GM21526 (cell line): ENCODE measurements around the gene ALPI.

ENCODE experiments used
- ATAC-seq: cut with Tn5 transposase; IDR thresholded peaks from one replicate; pipeline ENCODE4 v1.9.1; 2021; ENCODE audit warnings: moderate library complexity; ENCODE audit not compliant: unreplicated experiment, low FRiP score

Gene ALPI

DNA sequence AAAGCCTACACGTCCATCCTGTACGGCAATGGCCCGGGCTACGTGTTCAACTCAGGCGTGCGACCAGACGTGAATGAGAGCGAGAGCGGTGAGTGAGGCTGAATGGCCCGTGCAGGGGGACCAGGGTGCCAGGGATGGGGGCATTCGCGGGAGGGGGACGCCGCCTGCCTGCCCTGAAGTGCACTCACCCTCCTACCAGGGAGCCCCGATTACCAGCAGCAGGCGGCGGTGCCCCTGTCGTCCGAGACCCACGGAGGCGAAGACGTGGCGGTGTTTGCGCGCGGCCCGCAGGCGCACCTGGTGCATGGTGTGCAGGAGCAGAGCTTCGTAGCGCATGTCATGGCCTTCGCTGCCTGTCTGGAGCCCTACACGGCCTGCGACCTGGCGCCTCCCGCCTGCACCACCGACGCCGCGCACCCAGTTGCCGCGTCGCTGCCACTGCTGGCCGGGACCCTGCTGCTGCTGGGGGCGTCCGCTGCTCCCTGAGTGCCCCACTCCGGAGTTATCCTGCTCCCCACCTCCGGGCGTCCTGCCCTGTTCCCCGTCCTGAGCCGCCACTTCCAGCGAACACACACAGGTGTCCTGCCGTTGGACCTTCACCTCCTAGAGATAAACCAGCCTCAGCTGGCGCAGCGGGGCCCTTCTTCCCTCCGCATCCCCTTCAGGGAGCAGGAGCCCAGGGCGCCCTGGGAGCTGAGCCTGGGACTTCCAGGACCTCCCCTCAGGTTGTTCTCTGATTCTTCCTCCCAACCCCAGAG, 2.9 kb downstream of the ALPI start:
- ATAC-seq, result no peak

DNA sequence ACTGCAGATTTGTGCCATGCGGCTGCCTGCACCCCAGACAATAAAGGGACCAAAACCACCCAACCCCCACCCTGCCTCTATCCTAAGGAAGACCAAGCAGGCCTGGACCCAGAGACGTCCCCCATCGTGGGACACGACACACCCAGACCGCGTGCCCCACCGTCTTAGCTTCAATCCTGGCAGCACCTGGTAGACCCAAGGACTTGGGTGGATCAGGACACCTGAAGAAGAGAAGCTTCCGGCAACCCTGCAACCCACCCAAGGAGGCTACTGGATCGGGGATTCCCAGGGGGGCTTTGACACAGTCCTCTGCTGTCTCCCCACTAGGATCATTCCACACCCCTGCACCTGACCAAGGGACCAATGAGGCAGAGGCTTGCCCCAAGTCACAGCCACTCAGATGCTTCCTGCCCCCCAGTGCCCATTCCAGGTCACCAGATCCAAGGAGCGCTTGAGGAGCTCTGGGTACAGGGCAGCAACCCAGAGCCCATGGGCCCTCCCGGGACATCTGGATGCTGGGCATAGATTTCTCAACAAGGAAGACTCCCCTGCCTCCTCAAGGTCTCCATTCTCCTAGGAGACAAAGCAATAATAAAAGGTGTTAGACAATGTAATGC, 3.6 kb downstream of the ALPI start:
- no peak for ATAC-seq

DNA sequence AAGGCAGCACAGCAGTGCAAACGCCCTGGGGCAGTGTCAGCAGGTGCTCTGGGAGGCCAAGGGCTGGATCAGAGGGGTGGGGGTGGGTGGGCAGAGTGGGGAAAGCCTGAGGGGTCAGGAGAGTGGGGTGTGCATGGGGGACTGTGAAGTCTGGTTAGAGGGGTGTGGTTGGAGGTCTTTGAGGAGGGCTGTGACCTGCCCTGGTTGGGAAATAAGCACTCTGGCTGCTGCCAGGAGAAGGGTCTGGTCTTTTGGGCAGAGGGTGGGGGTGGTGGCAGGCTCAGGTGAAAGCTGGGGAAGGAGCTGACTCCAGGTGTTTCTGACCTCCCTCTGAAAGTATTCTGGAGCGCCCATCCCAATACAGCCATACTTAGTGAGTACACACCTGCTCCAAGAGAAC, 4.2 kb downstream of the ALPI start:
- ATAC-seq, result no peak

DNA sequence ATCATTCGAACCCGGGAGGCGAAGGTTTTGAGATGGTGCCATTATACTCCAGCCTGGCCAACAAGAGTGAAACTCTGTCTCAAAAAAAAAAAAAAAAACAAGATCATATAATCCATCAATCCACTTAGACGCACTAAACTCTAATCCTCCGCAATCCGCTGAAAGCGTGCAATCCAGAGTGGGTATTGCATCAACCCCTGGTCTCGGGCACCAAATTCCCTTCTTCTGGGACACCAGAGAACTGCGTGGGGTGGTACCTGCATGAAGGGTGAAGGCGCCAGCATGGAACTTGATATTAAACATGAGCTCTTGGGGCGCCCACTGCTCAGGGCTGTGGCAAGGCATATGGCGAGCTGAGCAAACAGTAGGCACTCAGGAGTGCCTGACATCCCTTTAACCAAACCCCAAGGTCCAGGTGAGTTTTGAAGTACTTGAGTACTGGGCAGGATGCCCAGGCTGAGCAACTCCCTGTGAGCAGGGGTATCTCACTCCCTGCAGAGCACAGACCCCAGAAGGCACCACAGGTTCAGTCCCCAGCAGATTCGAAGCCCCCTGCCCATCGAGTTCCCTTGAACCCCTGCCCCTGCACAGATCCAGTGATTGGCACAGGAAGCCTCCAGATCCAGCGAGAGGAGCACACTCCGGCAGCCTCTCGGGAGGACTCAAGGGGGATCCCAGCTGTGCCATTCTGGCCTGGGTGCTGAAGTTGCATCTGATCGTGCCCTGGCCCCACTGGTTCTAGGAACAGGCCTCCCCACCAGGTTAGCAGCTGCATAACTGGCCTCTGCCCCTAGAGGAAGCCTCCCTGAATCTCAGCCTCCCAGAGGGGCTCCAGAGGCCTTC, 8.0 kb downstream of the ALPI start:
- no peak for ATAC-seq

DNA sequence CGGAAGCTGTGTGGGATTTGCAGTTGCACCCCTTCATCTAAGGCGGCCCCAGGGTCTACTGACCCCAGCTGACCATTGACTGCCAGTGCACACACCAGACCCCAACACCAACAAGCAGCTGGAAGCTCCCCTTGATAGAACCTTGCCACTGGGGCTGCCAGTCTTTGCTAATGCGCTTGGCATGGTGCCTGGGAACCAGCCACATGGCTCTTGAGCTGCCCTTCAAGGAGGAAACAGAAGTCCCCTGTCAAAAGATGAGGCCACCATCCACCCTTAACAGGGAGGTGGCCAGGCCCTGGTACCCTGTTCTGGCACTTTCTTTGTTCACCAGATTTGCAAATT, 8.6 kb downstream of the ALPI start:
- no peak for ATAC-seq

DNA sequence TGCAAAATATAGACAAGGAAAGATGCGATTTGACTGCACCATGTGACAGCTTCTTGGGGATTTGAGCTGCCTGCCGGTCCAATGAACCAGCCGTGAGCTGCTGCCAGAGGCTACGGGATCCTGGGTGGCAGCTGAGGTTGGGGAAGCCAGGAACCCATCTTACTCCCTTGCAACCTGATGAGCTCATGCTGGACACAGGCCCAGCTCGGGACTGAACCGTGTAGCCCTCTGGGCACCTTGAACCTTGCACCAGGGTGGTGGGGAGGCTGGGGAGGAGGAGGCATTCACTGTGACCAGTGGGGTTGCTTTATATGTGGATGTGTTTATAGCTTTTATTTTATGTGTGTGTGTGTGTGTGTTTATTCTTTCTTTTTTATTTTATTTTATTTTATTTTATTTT, 9.1 kb downstream of the ALPI start:
- ATAC-seq, result no peak

DNA sequence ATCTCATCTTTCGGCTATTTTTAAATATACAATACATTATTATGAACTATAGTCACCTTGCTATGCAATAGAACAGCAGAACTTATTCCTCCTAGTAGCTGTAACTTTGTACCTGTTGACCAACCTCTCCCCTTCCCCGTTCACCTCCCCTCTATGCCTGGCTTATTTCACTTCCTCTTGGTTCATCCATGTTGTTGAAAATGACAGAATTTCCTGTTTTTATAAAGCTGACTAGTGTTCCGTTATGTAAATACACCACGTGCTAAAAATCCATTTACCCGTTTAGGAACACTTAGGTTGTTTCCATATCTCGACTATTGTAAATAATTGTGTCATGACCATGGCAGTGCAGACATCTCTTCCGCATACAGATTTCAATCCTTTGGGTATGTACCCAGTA, 10.3 kb downstream of the ALPI start:
- no peak for ATAC-seq

DNA sequence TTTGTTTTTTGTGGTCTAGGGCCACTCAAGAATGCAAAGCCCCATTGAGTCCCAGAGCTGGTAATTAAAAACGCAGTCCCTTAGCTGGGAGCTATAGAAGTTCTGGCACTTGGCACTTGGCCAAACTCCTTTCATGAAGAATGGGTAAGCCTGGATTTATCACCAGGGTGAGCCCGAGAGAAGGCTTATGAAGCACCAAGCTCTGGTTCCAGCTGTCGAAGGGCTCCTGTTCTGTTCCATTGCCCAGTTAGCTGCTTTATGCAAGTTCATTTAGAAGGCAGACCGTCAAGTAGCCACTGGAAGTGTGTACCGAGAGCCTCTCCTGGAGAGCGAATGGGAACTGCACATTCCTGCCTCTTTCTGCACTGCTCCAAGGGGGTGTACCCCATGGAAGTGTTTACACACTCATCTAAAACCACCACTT, 17.5 kb downstream of the ALPI start:
- no peak for ATAC-seq

DNA sequence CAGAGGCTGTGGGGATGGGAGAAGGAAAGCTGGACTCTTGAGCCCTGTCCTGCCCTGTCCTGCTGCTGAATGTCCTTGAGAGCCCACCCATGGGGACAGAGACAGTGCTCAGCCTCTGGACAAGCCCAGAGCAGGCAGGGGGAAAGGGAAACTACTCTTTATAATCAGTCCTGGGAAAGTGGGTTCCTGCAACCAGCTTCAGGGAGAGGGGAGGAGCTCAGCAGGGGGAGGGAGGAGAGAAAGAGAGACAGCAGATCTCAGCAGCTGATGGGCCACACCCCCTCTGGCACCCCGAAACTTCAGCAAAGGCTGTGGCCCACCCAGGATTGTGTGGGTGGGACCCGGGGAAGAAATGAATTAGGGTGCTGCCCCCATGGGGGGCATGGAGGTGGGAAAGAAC, 20.1 kb downstream of the ALPI start:
- ATAC-seq, result no peak

DNA sequence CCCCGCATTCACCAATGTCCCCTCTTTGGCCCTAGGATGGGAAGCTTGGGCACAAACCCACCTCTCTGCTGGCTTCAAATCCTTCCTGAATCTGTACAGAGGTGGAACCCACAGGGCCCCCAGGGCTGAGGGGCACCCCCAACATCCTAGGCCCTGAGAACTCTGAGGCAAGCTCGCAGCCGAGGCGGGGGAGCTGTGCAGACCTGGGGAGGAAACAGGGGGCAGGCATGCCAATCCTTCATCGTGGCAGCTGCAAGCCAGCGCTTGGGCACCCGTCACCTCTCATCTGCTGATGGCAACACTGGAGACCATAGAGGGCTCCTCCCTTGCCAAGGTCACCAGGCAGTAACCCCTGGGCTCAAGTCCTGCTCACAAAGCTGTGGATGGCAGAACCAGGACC, 20.8 kb downstream of the ALPI start:
- no peak for ATAC-seq

DNA sequence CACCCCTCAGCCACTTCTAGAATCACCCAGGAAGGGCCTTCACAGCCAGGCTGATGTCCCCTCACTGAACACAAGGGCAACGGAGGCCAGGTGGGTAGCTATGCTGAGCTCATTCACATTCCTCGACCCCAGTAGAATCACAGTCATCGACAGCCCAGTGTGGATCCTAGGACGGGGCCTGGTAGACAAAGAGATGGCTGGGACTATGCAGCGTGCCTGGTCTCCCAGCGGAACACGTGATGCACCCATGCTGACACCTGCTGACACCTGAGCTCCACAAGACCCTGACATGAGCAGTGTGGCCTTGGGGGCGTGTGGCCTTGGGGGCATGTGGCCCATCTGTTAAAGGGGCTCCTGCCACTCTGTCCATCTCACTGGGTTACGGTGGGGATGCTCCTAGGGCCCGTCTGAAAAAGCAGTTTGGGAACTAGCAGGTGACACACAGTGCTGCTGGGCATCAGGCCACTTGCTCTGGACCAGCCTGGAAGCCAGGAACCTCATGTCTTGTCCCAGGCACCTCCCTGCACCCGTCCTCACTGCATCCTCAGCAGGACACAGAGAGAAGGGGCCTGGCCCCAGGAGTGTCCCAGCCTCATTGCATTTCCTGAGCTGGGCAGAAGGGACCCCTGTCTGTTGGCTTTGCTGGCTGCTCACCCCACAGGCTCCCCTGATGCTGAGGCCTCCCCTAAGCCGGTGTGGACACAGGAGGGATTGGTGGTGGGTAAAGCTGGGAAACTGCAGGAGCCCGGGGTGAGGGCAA, 22.0 kb downstream of the ALPI start:
- no peak for ATAC-seq

DNA sequence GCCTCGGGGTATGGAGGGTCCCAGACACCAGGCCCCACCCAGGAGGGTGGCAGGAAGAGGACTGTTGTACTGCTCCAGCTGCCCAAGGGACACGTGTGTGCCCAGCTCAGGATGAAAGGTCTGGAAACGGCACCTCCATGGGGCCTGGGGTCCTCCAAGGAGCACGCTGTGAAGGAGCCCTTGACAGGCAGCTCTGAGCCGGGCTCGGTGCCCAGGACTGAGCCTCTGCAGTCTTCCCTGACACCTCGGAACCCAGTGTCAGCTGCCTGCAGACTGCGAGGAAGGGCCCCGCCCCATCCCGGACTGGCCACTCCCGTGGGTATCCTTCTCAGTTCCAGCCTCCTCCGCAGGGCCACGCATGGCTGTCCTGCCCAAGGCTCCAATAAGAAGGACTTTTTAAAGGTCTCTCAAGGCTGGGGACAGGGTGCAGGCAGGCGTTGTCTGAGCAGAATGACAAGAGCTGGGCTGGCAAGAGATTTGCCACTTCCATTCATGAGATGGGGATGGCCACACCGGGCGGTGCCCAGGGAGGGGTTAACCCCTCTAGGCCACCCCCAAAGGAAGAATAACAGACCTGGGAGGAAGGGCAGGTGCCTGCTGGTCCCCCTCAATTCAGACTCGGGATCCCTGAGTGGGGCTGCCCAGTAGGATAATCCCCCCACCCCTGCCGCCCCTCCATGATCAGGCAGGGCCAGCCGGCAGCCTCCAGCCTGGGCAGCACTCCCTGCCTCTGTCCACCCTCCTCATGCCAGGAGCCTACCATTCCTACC, 22.8 kb downstream of the ALPI start:
- ATAC-seq, result no peak

DNA sequence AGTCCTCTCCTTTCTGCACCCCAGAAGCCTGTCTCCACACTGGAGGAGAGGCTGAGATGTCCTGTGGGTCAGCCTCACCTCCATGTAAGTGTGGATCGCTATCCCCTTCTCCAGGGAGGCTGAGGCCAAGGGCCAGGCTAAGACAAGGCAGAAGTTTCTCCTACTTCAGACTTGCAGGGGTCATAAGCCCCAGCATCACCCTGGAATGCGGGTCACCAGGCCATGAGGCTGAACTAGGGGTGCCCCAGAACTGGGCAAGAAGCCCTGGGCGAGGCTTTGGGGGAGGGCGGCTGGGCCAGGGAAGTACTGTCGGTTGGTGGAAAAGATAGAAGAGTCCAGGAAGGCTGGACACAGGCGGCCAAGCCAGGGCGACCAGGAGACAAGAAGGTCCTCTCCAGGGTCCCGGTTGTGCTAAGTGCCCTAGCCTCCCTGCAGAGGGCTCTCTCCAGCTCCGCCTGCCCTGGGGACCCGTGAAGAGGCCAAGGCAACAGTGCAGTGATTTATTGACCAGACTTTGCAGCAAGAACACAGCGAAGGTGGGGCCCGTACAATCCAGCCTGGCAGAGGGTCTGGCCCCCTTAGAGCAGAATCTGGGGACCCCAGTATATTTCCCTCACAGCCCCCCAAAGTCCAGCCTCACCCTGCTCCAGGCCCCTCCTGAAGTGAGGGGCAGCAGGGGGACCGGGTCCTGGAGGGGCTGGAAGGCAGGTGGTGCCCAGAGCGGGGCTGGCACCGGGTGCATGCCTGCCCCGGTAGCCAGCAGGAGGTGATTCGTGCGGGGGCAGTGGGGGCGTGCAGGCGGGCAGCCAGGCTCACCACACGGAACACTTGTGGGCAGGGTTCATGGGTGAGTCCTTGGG, 23.6 kb downstream of the ALPI start:
- ATAC-seq, result no peak

DNA sequence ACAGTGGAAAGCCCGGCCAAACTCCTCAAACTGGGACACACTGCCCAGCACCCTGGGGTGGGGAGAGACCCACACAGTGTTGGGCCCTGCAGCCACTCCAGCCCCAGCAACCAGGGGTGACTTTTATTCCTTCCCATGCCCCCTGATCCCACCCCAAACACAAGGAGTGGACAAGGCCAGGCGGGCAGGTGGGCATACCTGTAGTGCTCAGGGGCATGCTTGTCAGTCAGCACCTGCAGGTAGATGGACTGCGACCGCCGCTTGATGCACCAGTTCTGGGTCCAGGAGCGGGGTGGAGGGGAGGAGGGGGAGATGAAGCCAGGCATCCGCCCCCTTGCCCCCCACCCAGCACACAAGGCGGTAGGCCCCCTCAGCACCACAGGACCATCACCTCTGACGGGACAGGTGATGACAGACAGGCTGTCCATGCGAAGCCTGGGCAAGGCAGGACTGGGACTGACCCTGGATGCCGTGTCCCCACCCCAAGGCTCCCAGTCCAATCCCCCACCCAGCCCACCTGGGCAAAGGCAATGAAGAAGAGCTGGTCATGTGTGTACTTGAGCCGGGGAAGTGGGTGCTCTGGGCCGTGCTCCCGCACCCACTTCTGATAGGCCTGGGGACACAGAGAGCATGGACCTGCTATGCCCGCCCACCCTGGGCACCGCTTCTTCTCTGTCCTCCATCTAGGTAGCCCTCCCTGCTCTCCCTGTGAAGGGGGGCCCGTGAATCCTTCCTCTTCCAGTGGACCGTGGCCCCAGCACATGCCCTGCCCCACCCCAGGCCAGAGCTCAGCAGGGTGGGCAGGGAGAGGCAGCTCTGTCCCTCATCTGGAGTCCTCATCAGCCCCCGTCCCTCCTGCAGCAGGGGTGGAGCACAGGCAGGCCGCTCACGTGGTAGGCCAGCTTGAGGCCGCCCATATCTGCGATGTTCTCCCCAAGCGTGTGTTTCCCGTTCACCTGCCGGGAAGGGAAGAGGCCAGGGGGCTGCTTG, 24.5 kb downstream of the ALPI start:
- no peak for ATAC-seq

DNA sequence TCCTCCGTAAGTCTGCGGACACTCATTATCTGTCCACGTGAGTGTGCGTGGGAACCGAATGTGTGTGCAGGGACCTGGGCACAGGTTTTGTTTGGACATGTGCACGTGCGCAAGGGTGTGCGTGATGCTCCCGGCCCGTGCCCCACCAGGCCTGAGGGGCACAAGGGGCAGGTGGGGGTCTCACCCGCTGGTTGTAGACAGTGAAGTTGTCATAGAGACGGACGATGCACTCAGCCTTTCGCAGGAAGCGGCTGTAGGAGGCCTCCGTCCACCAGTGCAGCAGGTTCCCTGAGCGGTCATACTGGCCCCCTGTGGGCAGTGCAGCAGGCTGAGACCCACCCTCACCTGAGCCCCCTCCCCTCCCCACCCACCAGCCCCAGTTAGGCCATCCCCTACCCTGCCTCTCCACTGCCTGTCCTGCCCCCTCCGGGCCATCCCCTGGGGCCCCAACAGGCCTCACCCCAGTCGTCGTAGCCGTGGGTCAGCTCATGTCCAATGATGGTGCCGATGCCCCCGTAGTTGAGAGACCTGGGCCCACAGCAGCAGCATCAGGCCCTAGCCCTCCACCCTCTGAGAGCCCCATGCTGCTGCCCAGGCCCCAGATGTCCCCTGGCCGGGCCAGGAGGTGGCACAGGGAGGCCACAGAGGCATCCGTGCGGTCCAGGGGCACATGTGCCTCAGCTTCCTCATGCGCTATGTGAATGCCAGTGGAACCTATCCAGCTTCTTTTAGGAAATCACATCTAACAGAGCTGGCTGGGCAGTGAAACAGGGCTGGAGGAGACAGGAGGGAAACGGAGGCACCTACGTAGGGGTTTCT, 25.6 kb downstream of the ALPI start:
- no peak for ATAC-seq

DNA sequence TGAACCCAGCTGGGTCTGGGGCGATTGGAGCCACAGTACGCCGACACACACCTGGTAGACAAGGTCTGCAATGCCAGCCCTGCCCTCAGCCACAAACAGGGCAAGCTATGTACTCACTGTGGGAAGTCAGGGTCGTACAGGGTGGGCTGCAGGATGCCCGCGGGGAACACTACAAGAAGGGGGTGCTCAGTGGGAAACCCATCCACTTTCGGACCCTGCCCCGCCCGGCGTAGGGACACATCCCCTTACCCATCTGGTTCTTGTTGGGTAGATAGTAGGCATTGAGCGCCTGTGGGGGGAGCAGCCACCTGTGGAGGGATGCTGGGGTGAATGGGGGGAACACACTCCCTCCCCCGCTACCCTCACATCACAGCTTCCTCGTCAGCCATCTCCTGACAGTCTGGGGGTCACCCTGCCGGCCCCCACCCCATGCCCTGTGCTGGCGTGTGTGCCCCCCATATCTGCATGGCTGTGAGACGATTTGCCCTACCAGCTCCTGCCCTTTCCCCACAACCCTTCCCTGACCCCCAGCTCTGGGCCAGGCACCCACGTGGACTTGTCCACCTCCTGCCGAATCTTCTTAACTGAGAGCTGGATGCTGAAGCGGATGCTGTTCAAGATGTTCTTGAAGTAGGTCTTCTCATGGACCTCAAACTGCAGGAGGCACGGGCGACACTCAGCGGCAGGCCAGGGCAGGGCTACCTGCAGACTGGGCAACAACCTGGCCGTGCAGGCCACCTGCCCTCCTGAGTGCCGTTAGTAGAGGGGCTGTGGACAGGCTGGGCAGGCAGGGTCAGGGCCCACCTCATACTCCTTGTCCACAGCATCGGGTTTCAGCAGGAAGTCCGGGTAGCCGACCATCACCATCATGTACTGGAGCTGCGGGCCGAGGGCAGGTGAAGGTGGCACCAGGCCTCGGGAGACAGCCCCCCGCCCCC, 26.6 kb downstream of the ALPI start:
- ATAC-seq, result no peak
